ENCODE results near the gene CHST13.
A peak's percentile ranks its signal among the peaks of the same experiment; 100 is the strongest.

Gene CHST13

DNA sequence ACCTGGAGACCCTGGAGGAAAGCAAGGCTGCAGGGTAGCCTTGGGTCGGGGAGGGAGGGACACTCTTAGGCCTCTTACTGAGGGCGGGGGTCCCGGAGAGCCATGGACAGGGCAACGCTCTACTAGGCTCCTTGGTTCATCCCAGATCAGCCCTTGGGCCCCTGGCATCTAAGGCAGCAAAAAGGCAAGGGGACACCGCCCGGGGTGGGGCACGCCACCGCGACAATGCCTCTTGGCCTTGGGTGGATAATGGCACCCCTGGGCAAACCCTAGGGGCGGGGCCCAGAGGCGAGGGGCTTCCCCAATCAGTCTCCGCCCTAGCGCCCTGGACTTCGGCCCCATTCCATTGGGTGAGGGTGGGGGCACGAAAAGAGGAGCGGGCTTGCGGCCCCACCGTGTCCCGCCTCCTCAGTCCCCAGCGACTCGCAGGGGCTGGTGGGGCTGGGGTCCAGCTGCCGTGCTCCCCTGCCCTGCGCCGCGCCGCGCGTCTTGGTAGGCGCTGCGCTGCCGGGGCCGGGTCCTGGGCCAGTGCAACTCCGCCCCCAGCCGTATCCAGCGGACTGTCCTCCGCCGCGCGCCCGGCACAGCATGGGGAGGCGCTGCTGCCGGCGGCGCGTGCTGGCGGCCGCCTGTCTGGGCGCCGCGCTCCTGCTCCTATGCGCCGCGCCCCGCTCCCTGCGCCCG lies at the start of gene CHST13:
TSS of gene CHST13 (plus strand) at position 411 of the 684 bp plus-strand sequence. CDS start at position 589, 178 bp downstream.
- DNase-seq (ENCODE audit: low spot score) = no peak

DNA sequence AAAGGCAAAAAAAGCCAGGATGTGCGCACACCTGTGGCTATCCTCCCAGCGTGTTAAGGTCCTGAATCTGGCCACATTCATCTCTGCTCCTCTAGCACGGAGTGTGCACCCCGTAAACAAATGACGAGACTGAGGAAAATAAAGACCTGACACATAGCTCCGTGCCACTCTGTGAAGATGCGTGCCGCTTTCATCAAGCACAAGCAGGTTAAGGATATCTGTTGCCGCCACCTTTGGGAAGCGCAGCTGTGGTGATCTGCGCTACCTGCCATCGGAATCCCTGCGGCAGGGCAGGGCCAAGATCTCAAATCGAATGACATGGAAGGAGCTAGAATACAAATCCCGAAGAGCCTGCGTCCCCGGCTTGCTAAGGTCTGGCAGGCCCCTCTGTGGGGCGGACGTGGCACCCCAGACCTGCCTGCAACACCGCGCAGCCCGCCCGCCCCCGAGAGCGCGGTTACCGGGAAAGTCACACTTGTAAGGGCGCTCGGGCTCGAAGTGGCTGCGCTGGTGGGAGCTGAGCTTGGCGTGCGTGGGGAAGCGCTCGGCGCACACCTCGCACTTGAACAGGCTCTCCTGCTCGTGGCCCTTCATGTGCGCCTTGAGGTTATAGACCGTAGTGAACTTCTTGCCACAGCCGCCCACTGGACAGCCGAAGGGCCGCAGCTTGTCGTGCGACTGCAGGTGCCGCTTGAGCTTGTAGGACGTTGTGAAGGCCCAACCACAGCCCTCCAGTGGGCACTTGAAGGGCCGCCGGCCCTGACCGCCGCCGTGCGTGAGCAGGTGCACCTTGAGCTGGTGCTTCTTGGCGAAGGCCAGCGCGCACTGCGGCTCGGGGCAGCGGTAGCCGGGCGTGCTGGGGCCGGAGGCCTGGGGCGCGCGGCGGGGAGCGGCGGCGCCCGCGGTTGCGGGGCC lies 49.2 kb upstream of the CHST13 start:
- DNase-seq (ENCODE audit: low spot score) = peak; percentile 15

DNA sequence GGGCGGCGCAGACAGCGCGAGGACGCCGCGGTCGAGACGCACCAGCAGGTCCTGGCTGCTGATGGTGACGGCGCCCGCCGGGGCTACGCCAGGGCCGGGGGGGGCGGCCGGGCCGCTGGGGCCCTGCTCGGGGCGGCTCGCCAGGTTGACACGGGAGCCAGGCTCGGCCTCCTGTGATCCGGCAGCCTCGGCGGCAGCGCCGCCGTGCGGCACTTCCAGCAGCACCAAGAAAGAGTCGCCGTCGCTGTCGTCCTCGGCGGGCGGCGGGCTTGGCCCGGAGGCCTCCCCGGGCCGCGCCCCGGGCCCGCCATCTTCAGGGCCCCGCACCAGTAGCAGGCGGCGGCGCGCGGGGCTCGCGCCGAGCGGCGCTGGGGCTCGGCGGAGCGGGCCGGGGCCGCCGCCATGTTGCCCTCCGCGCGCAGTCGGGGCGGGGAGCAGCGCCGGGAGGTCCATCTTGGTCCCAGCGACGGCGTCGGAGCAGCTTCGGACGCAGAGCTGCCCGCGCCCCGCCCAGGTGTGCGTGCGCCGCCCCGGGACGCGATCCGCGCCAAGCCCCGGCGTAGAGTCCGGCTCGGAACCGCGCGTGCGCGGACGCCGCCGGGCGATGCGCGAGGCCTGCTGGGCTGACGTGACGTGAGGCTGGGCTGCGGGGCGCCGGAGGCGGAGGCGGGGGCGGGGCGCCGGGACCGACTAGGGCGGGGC lies 48.4 kb upstream of the CHST13 start, which contains the start of gene ZXDC:
TSS of gene ZXDC (minus strand) at position 479 of the 702 bp plus-strand sequence. CDS start at position 453, 26 bp downstream.
- DNase-seq (ENCODE audit: low spot score) = peak; percentile 94

- DNase-seq (ENCODE audit: low spot score) = no peak
These were observed 47.5 kb upstream of the CHST13 start for GRCh38 chr3:126476166-126477060.

DNA sequence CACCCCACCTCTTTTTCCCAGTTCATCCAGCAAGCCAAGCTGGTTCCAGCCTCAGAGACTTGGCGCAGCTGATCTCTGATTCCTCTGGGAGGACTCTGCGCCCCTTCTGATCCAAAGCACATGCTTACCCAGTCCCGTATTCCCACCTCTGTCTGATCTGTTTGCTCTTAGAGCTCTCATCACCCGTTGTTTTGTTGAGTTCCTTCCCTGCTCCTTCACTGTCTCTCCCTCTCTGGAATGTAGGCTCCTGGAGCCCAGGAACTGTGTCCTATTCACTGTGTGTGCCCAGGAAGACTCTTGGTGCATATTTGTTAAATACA lies 46.9 kb upstream of the CHST13 start:
- DNase-seq (ENCODE audit: low spot score) = no peak

DNA sequence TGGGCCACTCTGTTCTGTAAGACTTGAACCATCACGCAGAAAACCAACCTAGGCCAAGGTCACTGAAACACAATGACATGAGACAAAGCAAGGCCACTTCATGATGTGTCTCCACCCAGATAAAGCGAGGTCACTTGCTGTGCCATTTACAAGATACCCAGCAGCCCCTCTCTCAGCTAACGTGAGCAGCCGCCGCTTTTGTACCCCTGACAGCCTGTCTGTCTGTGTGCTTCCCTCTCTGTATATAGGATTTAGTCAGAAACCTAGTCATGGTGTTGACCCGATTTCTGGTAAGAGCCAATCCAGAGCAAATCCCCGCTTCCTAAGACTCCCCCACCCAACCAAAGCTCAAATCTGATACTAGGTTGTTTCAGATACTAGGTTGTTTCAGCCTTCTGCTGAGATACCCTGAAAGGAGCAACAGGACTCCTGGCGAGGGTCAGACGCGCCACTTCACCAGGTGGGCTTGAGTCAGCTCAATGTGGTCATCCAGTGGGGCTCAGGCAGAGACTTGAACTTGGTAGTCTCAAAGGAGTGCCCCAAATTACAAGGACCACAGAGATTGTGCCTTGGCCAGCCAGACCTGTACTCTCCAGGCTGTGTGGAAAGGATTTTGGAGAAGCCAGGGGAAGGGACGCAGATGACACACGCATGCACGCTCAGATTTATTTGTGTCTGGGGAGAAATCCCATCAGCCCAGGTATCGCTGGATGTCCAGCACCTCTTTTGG lies 45.2 kb upstream of the CHST13 start:
- DNase-seq (ENCODE audit: low spot score) = no peak

DNA sequence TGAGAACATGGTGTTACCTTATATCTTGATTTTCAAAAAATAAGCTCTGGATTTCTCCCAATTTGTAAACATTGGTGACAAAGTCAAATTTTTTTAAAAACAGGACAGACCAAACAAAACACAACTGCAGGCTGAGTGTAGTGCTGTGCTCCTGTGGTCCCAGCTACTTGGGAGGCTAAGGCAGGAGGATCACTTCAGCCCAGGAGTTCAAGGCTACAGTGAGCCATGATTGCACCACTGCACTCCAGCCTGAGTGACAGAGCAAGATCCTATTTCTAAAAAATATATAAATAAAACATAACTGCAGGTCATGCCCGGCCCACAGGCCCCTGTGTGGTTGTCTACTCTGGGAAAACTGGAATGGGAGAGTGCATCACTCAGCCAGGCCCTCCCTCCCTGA lies 44.3 kb upstream of the CHST13 start:
- no peak for DNase-seq (ENCODE audit: low spot score)

- no peak for DNase-seq (ENCODE audit: low spot score)
These were observed 43.7 kb upstream of the CHST13 start for GRCh38 chr3:126480206-126480605.

- DNase-seq (ENCODE audit: low spot score) = no peak
These were observed 43.1 kb upstream of the CHST13 start for GRCh38 chr3:126480861-126481260.

GRCh38 chr3:126481808-126482502 lies 42.0 kb upstream of the CHST13 start:
- DNase-seq (ENCODE audit: low spot score) = no peak

DNA sequence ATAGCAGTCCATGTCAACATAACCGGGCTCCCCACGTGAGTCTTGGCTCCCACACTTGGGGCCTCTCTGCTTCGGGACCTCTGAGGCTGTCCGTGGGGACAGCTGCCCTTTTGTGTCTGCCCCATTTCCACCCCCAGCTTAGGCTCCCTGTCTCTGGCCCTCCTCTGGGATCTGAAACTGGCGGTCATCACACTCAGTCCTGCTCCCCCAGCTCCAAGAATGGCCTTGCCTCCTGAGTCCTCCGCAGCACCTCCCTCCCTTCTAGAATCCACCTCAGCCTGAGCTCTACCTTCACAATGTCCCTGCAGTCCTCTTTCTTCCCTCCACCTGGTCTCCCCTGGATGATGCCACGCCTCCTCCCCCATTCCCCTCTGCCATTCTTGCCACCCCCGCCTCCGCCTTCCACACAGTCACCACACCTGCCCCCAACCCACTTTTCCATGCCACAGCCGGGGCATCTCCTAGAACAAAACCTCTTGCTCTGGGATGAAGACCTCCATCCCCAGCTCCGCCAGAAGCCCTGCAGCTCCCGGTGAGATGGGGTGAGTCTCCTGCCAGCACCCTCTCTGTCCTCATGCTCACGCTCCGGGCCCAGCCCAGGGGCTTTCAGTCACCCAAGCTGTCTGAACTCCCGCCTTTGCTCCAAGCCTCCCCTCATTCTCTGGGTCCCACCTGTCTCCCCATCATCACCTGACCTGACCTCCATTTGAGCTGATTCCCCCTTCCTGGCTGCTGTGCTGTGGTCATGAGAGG lies 41.3 kb upstream of the CHST13 start:
- DNase-seq (ENCODE audit: low spot score) = no peak

DNA sequence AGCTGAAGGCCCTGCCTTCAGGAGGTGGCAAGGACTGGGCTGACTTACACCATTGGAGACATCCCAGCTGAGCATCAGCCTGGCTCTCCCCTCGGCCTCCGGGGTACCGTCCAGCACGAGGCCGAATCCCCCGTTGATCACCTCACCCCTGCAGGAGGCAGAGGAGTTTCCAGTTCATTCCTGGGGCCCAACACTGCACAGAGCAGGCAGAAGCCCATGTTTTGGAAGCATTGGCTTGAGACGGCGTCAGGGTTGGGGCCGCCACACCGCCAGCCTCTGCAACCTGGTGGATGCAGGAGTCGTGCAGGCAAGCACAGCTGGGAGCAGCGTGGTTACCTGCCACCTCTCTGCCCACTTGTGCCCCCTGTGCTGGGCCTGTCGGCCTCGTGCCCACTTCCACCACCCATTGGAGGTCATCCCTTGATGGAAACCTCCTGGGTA lies 40.6 kb upstream of the CHST13 start:
- DNase-seq (ENCODE audit: low spot score) = no peak

- no peak for DNase-seq (ENCODE audit: low spot score)
These were observed 39.8 kb upstream of the CHST13 start for GRCh38 chr3:126484148-126484547.

DNA sequence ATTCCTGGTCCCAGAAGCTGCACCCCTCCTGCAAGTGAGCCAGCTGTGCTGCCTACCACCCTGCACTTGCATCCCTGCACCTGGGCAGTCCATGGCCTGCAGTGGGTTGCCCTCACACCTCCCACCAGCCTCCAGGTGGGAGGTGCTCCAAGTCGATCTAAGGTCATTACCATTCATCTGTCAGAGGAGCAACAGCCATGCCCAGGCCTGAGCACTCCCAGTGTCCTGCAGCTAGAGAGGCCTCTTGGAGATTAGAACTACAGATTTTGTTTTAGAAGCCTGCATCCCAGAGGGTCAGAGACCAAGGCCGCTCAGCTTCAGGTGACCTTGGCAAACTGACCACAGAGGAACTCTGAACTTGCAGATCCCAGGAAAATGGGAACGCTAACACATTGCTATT lies 39.3 kb upstream of the CHST13 start:
- DNase-seq (ENCODE audit: low spot score) = no peak

- no peak for DNase-seq (ENCODE audit: low spot score)
These were observed 38.6 kb upstream of the CHST13 start for GRCh38 chr3:126485176-126485897.

- DNase-seq (ENCODE audit: low spot score) = no peak
These were observed 38.0 kb upstream of the CHST13 start for GRCh38 chr3:126485956-126486355.

GRCh38 chr3:126486360-126486847 lies 37.6 kb upstream of the CHST13 start:
- DNase-seq (ENCODE audit: low spot score) = no peak

- DNase-seq (ENCODE audit: low spot score) = no peak
These were observed 36.7 kb upstream of the CHST13 start for GRCh38 chr3:126487151-126487771.

Data from CD4-positive, alpha-beta T cell treated with Interleukin-15 for 4 hours (primary cell).